ENCODE results near the gene PLXNC1.

PLXNC1 gene

DNA sequence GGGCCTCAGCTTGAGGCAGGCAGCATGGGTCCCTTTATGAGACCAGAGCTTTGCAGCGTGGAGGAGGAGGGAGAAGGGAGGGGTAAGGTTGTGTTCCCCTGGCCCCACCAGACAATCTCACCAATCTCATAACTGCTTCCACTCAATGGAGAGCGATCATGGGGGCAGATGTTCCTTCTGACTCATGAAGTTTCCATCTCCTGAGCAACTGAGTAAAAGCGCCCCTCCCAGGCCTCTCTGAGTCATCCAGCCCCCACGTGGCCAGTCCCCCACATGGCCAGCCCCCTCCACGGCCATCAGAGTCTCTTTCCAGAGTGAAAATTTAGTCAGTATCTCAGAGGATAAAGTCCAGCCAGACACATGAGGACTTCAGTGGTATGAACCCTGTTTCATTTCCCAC, 39.2 kb upstream of the PLXNC1 start:
- Histone ChIP-seq H3K4me1 (ENCODE audit: control insufficient read depth in 1 of 2, insufficient read depth in 2 of 2, low read length in 2 of 2) (no peaks in the 10 kb centered on the region), H2AFZ (ENCODE audit: insufficient read depth, low read length, poor library complexity) (no peak overlapping the region), H3K23ac (ENCODE audit: low read length) (no peak overlapping the region), H2BK12ac (ENCODE audit: low read length) (no peak overlapping the region), H3K18ac (ENCODE audit: low read length) (no peak overlapping the region), H4K8ac (ENCODE audit: low read depth, low read length) (no peak overlapping the region), H3K9me3 (ENCODE audit: insufficient read depth, low read depth, low read length) (peaks cover 3% of the 10 kb centered on the region), H3K4me2 (ENCODE audit: low read length) (no peak overlapping the region), H3K14ac (ENCODE audit: low read length) (no peak overlapping the region), H4K12ac (ENCODE audit: low read depth, low read length) (no peak overlapping the region), H3K27me3 (ENCODE audit: insufficient read depth, low read length) (no peaks in the 10 kb centered on the region), H2AK5ac (ENCODE audit: low read length) (no peak overlapping the region), H4K91ac (ENCODE audit: low read depth, low read length) (no peak overlapping the region), H3K79me2 (ENCODE audit: control insufficient read depth, insufficient read depth, low read length, poor library complexity) (no peaks in the 10 kb centered on the region), H3K36me3 (ENCODE audit: control insufficient read depth in 1 of 2, insufficient read depth in 2 of 2, low read length in 2 of 2) (no peaks in the 10 kb centered on the region), H3K4ac (ENCODE audit: low read depth, low read length) (no peak overlapping the region), H2BK5ac (ENCODE audit: low read depth, low read length, poor library complexity) (no peak overlapping the region), H2BK120ac (ENCODE audit: insufficient read depth, low read length, poor library complexity) (no peak overlapping the region), H3K9ac (ENCODE audit: low read length) (no peak overlapping the region), H3K79me1 (ENCODE audit: low read length) (no peaks in the 10 kb centered on the region), H3K4me3 (ENCODE audit: low read depth, low read length) (no peak overlapping the region), H3K27ac (ENCODE audit: low read depth, low read length) (no peak overlapping the region)
- WGBS (ENCODE audit: extremely low coverage, insufficient coverage, insufficient read length) = no CpG with 5 or more reads among the region's 5 CpGs
- DNase-seq = no peak

GRCh38 chr12:94110258-94110657, 38.1 kb upstream of the PLXNC1 start:
- Histone ChIP-seq H3K27me3 (ENCODE audit: insufficient read depth, low read length) (no peaks in the 10 kb centered on the region), H3K4me3 (ENCODE audit: low read depth, low read length) (no peak overlapping the region), H3K79me2 (ENCODE audit: control insufficient read depth, insufficient read depth, low read length, poor library complexity) (no peaks in the 10 kb centered on the region), H2BK120ac (ENCODE audit: insufficient read depth, low read length, poor library complexity) (no peak overlapping the region), H3K36me3 (ENCODE audit: control insufficient read depth in 1 of 2, insufficient read depth in 2 of 2, low read length in 2 of 2) (no peaks in the 10 kb centered on the region), H3K79me1 (ENCODE audit: low read length) (no peaks in the 10 kb centered on the region), H3K4me1 (ENCODE audit: control insufficient read depth in 1 of 2, insufficient read depth in 2 of 2, low read length in 2 of 2) (no peaks in the 10 kb centered on the region), H4K91ac (ENCODE audit: low read depth, low read length) (no peak overlapping the region), H3K9ac (ENCODE audit: low read length) (no peak overlapping the region), H4K8ac (ENCODE audit: low read depth, low read length) (no peak overlapping the region), H3K14ac (ENCODE audit: low read length) (no peak overlapping the region), H3K4me2 (ENCODE audit: low read length) (no peak overlapping the region), H2AFZ (ENCODE audit: insufficient read depth, low read length, poor library complexity) (no peak overlapping the region), H2AK5ac (ENCODE audit: low read length) (no peak overlapping the region), H3K18ac (ENCODE audit: low read length) (no peak overlapping the region), H3K4ac (ENCODE audit: low read depth, low read length) (no peak overlapping the region), H2BK5ac (ENCODE audit: low read depth, low read length, poor library complexity) (no peak overlapping the region), H4K12ac (ENCODE audit: low read depth, low read length) (no peak overlapping the region), H3K27ac (ENCODE audit: low read depth, low read length) (no peak overlapping the region), H3K9me3 (ENCODE audit: insufficient read depth, low read depth, low read length) (peaks cover 3% of the 10 kb centered on the region), H2BK12ac (ENCODE audit: low read length) (no peak overlapping the region), H3K23ac (ENCODE audit: low read length) (no peak overlapping the region)
- no CpG with 5 or more reads among the region's 9 CpGs for whole genome bisulfite sequencing (ENCODE audit: extremely low coverage, insufficient coverage, insufficient read length)
- no peak for DNase-seq

DNA sequence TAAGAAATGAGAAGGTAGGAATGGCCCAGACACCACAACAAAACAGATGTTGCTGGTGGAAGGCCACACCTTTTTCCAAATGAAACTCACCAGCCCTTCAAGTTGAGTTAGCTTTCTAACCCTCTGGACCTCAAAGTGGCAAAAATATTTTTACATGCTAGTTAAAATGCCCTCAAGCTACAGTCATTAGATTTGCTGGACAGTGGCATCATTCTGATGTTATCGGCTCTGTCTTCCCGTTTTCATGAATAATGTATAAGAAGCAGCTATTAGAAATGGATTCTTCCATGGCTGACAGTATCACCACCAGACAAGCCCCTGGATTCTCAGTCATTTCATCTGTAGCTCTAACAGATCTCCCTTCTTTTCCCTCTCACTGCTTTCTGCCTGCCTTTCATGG, 37.1 kb upstream of the PLXNC1 start:
- H3K79me1 ChIP-seq (ENCODE audit: low read length) = no peaks in the 10 kb centered on the region
- H3K36me3 ChIP-seq (ENCODE audit: control insufficient read depth in 1 of 2, insufficient read depth in 2 of 2, low read length in 2 of 2) = no peaks in the 10 kb centered on the region
- H3K9ac ChIP-seq (ENCODE audit: low read length) = no peak overlapping the region
- no CpG with 5 or more reads among the region's 2 CpGs for WGBS (ENCODE audit: extremely low coverage, insufficient coverage, insufficient read length)
- H2AK5ac ChIP-seq (ENCODE audit: low read length) = no peak overlapping the region
- no peak overlapping the region for H4K91ac ChIP-seq (ENCODE audit: low read depth, low read length)
- no peak overlapping the region for H4K8ac ChIP-seq (ENCODE audit: low read depth, low read length)
- H2BK12ac ChIP-seq (ENCODE audit: low read length) = no peak overlapping the region
- H3K9me3 ChIP-seq (ENCODE audit: insufficient read depth, low read depth, low read length) = peaks cover 3% of the 10 kb centered on the region
- no peak overlapping the region for H2BK120ac ChIP-seq (ENCODE audit: insufficient read depth, low read length, poor library complexity)
- H3K4me1 ChIP-seq (ENCODE audit: control insufficient read depth in 1 of 2, insufficient read depth in 2 of 2, low read length in 2 of 2) = no peaks in the 10 kb centered on the region
- H3K79me2 ChIP-seq (ENCODE audit: control insufficient read depth, insufficient read depth, low read length, poor library complexity) = no peaks in the 10 kb centered on the region
- no peak overlapping the region for H4K12ac ChIP-seq (ENCODE audit: low read depth, low read length)
- H3K14ac ChIP-seq (ENCODE audit: low read length) = no peak overlapping the region
- H3K4me3 ChIP-seq (ENCODE audit: low read depth, low read length) = no peak overlapping the region
- H3K18ac ChIP-seq (ENCODE audit: low read length) = no peak overlapping the region
- H3K23ac ChIP-seq (ENCODE audit: low read length) = no peak overlapping the region
- H3K27me3 ChIP-seq (ENCODE audit: insufficient read depth, low read length) = no peaks in the 10 kb centered on the region
- H3K4ac ChIP-seq (ENCODE audit: low read depth, low read length) = no peak overlapping the region
- no peak overlapping the region for H2AFZ ChIP-seq (ENCODE audit: insufficient read depth, low read length, poor library complexity)
- no peak overlapping the region for H3K27ac ChIP-seq (ENCODE audit: low read depth, low read length)
- DNase-seq = peak in 1 of 2 donors; percentile 33
- no peak overlapping the region for H2BK5ac ChIP-seq (ENCODE audit: low read depth, low read length, poor library complexity)
- no peak overlapping the region for H3K4me2 ChIP-seq (ENCODE audit: low read length)

DNA sequence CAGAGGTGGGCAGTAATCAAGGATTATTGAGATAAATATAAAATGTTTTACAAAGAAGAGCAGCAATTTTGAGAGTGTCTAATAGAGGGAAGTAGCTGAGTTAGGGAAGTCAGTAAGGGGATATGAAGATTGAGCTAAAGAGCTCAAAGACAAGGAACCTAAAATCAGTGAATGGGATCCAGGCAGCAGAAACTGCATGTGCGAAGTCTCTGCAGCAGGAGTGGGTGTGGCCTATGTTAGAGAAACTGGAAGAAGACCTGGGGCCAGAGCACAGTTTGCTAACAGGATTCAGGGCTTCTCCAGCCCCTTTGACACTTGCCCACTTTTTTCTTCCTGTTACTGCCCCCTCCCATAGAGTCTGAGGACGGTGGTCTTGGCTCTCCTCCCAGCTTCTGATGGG, 36.3 kb upstream of the PLXNC1 start:
- H3K23ac ChIP-seq (ENCODE audit: low read length) = no peak overlapping the region
- no peaks in the 10 kb centered on the region for H3K79me2 ChIP-seq (ENCODE audit: control insufficient read depth, insufficient read depth, low read length, poor library complexity)
- H2AFZ ChIP-seq (ENCODE audit: insufficient read depth, low read length, poor library complexity) = no peak overlapping the region
- no peak overlapping the region for H2BK12ac ChIP-seq (ENCODE audit: low read length)
- H4K8ac ChIP-seq (ENCODE audit: low read depth, low read length) = no peak overlapping the region
- H3K9ac ChIP-seq (ENCODE audit: low read length) = no peak overlapping the region
- H3K79me1 ChIP-seq (ENCODE audit: low read length) = no peaks in the 10 kb centered on the region
- no peak overlapping the region for H2AK5ac ChIP-seq (ENCODE audit: low read length)
- no peak overlapping the region for H4K12ac ChIP-seq (ENCODE audit: low read depth, low read length)
- H3K4me2 ChIP-seq (ENCODE audit: low read length) = no peak overlapping the region
- no peak for DNase-seq
- H3K18ac ChIP-seq (ENCODE audit: low read length) = no peak overlapping the region
- H3K27ac ChIP-seq (ENCODE audit: low read depth, low read length) = no peak overlapping the region
- H3K9me3 ChIP-seq (ENCODE audit: insufficient read depth, low read depth, low read length) = peaks cover 3% of the 10 kb centered on the region
- no CpG with 5 or more reads among the region's 2 CpGs for WGBS (ENCODE audit: extremely low coverage, insufficient coverage, insufficient read length)
- H3K4ac ChIP-seq (ENCODE audit: low read depth, low read length) = no peak overlapping the region
- H3K4me1 ChIP-seq (ENCODE audit: control insufficient read depth in 1 of 2, insufficient read depth in 2 of 2, low read length in 2 of 2) = no peaks in the 10 kb centered on the region
- H2BK5ac ChIP-seq (ENCODE audit: low read depth, low read length, poor library complexity) = no peak overlapping the region
- H3K14ac ChIP-seq (ENCODE audit: low read length) = no peak overlapping the region
- no peak overlapping the region for H2BK120ac ChIP-seq (ENCODE audit: insufficient read depth, low read length, poor library complexity)
- H3K4me3 ChIP-seq (ENCODE audit: low read depth, low read length) = no peak overlapping the region
- H3K27me3 ChIP-seq (ENCODE audit: insufficient read depth, low read length) = no peaks in the 10 kb centered on the region
- no peak overlapping the region for H4K91ac ChIP-seq (ENCODE audit: low read depth, low read length)
- H3K36me3 ChIP-seq (ENCODE audit: control insufficient read depth in 1 of 2, insufficient read depth in 2 of 2, low read length in 2 of 2) = no peaks in the 10 kb centered on the region
